Measurements from ENCODE around the gene LIMS2. TPM values are rescaled to one million over a fixed set of nuclear protein-coding genes. Genes with fewer than 3 reads are reported as not detected.

LIMS2 gene
- total RNA-seq, 6 experiments from 2014 or later = 6.6 to 37.7 (median 19.5) TPM

GRCh38 chr2:127630096-127630863, 45.0 kb downstream of the LIMS2 start:
- H3K36me3 ChIP-seq = no peaks in the 10 kb centered on the region
- DNase-seq = no peak
- H3K27me3 ChIP-seq = no peaks in the 10 kb centered on the region
- H3K27ac ChIP-seq = no peak overlapping the region
- no peaks in the 10 kb centered on the region for H3K9me3 ChIP-seq
- H3K4me1 ChIP-seq = no peaks in the 10 kb centered on the region
- no peak for ATAC-seq
- WGBS (ENCODE audit: insufficient coverage, low coverage, low lambda C conversion rate, missing lambda C conversion rate) = 53% methylated on average over 2 of the region's 10 CpGs
- H3K4me3 ChIP-seq = no peak overlapping the region
- TF ChIP-seq POLR2A (IDR thresholded peaks at IDR 0.05) (no peak), CTCF (IDR thresholded peaks at IDR 0.05) (no peak)
- intact Hi-C loops (cut with DNase I) = no loop called here

GRCh38 chr2:127629637-127630036, 45.7 kb downstream of the LIMS2 start:
- DNase-seq (no peak), ATAC-seq (no peak)
- no peaks in the 10 kb centered on the region for H3K27me3 ChIP-seq
- no peaks in the 10 kb centered on the region for H3K36me3 ChIP-seq
- H3K9me3 ChIP-seq = no peaks in the 10 kb centered on the region
- intact Hi-C loops (cut with DNase I) = no loop called here
- H3K4me3 ChIP-seq = no peak overlapping the region
- WGBS (ENCODE audit: insufficient coverage, low coverage, low lambda C conversion rate, missing lambda C conversion rate) = no CpG with 5 or more reads among the region's 9 CpGs
- H3K27ac ChIP-seq = no peak overlapping the region
- H3K4me1 ChIP-seq = no peaks in the 10 kb centered on the region
- no peak for TF ChIP-seq CTCF (IDR thresholded peaks at IDR 0.05)
- TF ChIP-seq POLR2A (IDR thresholded peaks at IDR 0.05) = no peak

- TF ChIP-seq CTCF (IDR thresholded peaks at IDR 0.05) = no peak
- Histone ChIP-seq H3K27ac (no peak overlapping the region), H3K9me3 (no peaks in the 10 kb centered on the region), H3K27me3 (no peaks in the 10 kb centered on the region), H3K4me3 (no peak overlapping the region), H3K36me3 (no peaks in the 10 kb centered on the region), H3K4me1 (no peaks in the 10 kb centered on the region)
- peak in 1 of 3 donors; percentile 30 for DNase-seq
- intact Hi-C loops (cut with DNase I) = no loop called here
- ATAC-seq = no peak
- WGBS (ENCODE audit: insufficient coverage, low coverage, low lambda C conversion rate, missing lambda C conversion rate) = 64% methylated on average over 5 of the region's 17 CpGs
Measured at GRCh38 chr2:127628767-127629614, 46.3 kb downstream of the LIMS2 start.

- Histone ChIP-seq H3K27ac (no peak overlapping the region), H3K36me3 (no peaks in the 10 kb centered on the region), H3K9me3 (no peaks in the 10 kb centered on the region), H3K27me3 (no peaks in the 10 kb centered on the region), H3K4me1 (no peaks in the 10 kb centered on the region), H3K4me3 (no peak overlapping the region)
- peak in 2 of 3 donors; percentile 14 to 40 for DNase-seq
- no peak for ATAC-seq
- TF ChIP-seq POLR2A (IDR thresholded peaks at IDR 0.05) (no peak), CTCF (IDR thresholded peaks at IDR 0.05) (no peak)
- intact Hi-C loops (cut with DNase I) = no loop called here
- 50% methylated on average over 2 of the region's 18 CpGs for WGBS (ENCODE audit: insufficient coverage, low coverage, low lambda C conversion rate, missing lambda C conversion rate)
Measured at GRCh38 chr2:127627740-127628571, 47.4 kb downstream of the LIMS2 start.

Data from right lobe of liver (tissue), 6 donors.